Mammary epithelial cell (primary cell): ENCODE measurements around the gene OR2G6.
"Not testable (repeated sequence)": the region's sequence is repeated elsewhere in the genome, so short reads cannot be mapped to it uniquely, and the experiment has no call there.

Experiments
- CTCF ChIP-seq, 2 donors: IDR thresholded peaks in 1 of 2; conservative IDR thresholded peaks in 1 of 2; 2 replicates each; pipeline ENCODE4 v1.5.1; 2011 to 2012; ENCODE audit warnings: inconsistent platforms in 2 of 2, low read length in 2 of 2, mild to moderate bottlenecking in 2 of 2, control low read depth in 1 of 2, low read depth in 1 of 2; ENCODE audit not compliant: insufficient read depth in 1 of 2; ENCODE audit errors: extremely low read depth in 1 of 2
- EZH2 ChIP-seq: IDR thresholded peaks from 2 replicates; pipeline ENCODE4 v1.6.1; 2012; ENCODE audit warnings: low read length, inconsistent platforms, borderline replicate concordance

- not testable (repeated sequence) for TF ChIP-seq CTCF (conservative IDR thresholded peaks at IDR 0.05 in 1 of 2, IDR thresholded peaks at IDR 0.05 in 1 of 2; ENCODE audit: extremely low read depth in 1 of 2, insufficient read depth in 1 of 2, low read depth in 1 of 2, low read length in 2 of 2); EZH2
These were observed 57.9 kb downstream of the OR2G6 start for GRCh38 chr1:248565530-248566373.
